CD4-positive, alpha-beta T cell (primary cell): Measurements from ENCODE around the gene SND1. TPM values are rescaled to one million over a fixed set of nuclear protein-coding genes. Genes with fewer than 3 reads are reported as not detected.

Experiments used
- ATAC-seq: fragments of 200-7000 bp; cut with Tn5 transposase; one replicate; pipeline ENCODE4 v1.10.0; 2022; ENCODE audit warnings: mild to moderate bottlenecking; ENCODE audit not compliant: poor library complexity
- CTCF ChIA-PET: fragments of 350-600 bp; sonication (Branson Sonifier 250); formaldehyde crosslinking; loops from one replicate; lab custom pipeline; 2021; ENCODE audit warnings: antibody characterized with exemption, inconsistent platforms; lab: Charles Lee
- POLR2A ChIA-PET: fragments of 350-600 bp; sonication (Branson Sonifier 250); formaldehyde crosslinking; loops from one replicate; lab custom pipeline; 2021; ENCODE audit warnings: antibody characterized with exemption, inconsistent platforms; lab: Charles Lee
- DNase-seq, 14 experiments: peaks; one replicate each; pipeline ENCODE4 v3.0.0-alpha.2; 2013 to 2020; ENCODE audit warnings: mixed read lengths in 2 of 14
- H3K27ac ChIP-seq, 2 donors: one replicate each; pipeline versions ENCODE4 v1.5.1 to v1.7.0; 2013; ENCODE audit warnings: low read length in 2 of 2, low read depth in 1 of 2, mild to moderate bottlenecking in 1 of 2
- H3K27me3 ChIP-seq, 2 experiments: 1 replicate in 1 of 2; 2 replicates in 1 of 2; pipeline versions ENCODE4 v1.6.1 to v1.7.0; 2013; ENCODE audit warnings: low read length in 2 of 2, control low read depth in 1 of 2, mild to moderate bottlenecking in 1 of 2, moderate library complexity in 1 of 2; ENCODE audit not compliant: insufficient read depth in 2 of 2, control insufficient read depth in 1 of 2
- H3K36me3 ChIP-seq: one replicate; pipeline ENCODE4 v1.6.1; 2013; ENCODE audit warnings: low read length, control low read depth; ENCODE audit not compliant: insufficient read depth
- H3K4me1 ChIP-seq: one replicate; pipeline ENCODE4 v1.6.1; 2013; ENCODE audit warnings: low read length, control low read depth; ENCODE audit not compliant: insufficient read depth
- H3K4me3 ChIP-seq: one replicate; pipeline ENCODE4 v1.5.1; 2013; ENCODE audit warnings: mild to moderate bottlenecking, low read length, moderate library complexity
- H3K9me3 ChIP-seq, 2 experiments: 1 replicate in 1 of 2; 2 replicates in 1 of 2; pipeline versions ENCODE4 v1.6.1 to v1.7.0; 2013; ENCODE audit warnings: low read length in 2 of 2, mild to moderate bottlenecking in 2 of 2, control low read depth in 1 of 2, moderate library complexity in 1 of 2; ENCODE audit not compliant: control insufficient read depth in 1 of 2, insufficient read depth in 1 of 2
- H3K27ac Mint-ChIP-seq: one replicate; pipeline ENCODE4 v1.8.0; 2020; ENCODE audit warnings: mixed read lengths
- H3K27me3 Mint-ChIP-seq: one replicate; pipeline ENCODE4 v1.8.0; 2021; ENCODE audit warnings: mixed read lengths
- H3K36me3 Mint-ChIP-seq: one replicate; pipeline ENCODE4 v1.8.0; 2021; ENCODE audit warnings: low read depth, mixed read lengths
- H3K4me1 Mint-ChIP-seq: one replicate; pipeline ENCODE4 v1.8.0; 2021; ENCODE audit warnings: low read depth, mixed read lengths
- H3K4me3 Mint-ChIP-seq: one replicate; pipeline ENCODE4 v1.8.0; 2020; ENCODE audit warnings: mild to moderate bottlenecking, mixed read lengths
- H3K9me3 Mint-ChIP-seq: one replicate; pipeline ENCODE4 v1.8.0; 2020; ENCODE audit warnings: mixed read lengths
- CTCF ChIP-seq: fragments of 200-600 bp; IDR thresholded peaks from one replicate; pipeline ENCODE4 v1.8.0; 2022; ENCODE audit warnings: antibody characterized with exemption, mild to moderate bottlenecking
- intact Hi-C, 2 experiments: fragments of 100-400 bp; cut with DNase I in 1 of 2; cut with micrococcal nuclease in 1 of 2; formaldehyde crosslinking; loops; one replicate each; pipeline versions ENCODE4 v1.15.1 to v1.9.0; 2023 to 2025; cut with DNase I, micrococcal nuclease
- total RNA-seq, 174 experiments: library from RNA in 2 of 174; stranded (reverse) in 2 of 174; gene quantifications; one replicate each; pipeline ENCODE4 v1.2.3 and lab custom pipeline; 2021 to 2026

SND1 gene
- total RNA-seq, 2 experiments from 2014 or later = 104 to 113 TPM

GRCh38 chr7:127993987-127994386 is 342.0 kb downstream of the SND1 start:
- CTCF ChIA-PET = no interaction called here
- Histone ChIP-seq H3K27ac (no peak overlapping the region), H3K9me3 (no peaks in the 10 kb centered on the region), H3K4me1 (no peaks in the 10 kb centered on the region), H3K36me3 (peaks cover 50% of the 10 kb centered on the region), H3K4me3 (no peak overlapping the region), H3K27me3 (no peaks in the 10 kb centered on the region)
- no peak for ATAC-seq
- DNase-seq = no peak
- intact Hi-C loops = no loop called here
- H3K36me3 Mint-ChIP-seq = peaks cover 74% of the 10 kb centered on the region
- H3K27ac Mint-ChIP-seq = no peak overlapping the region
- no peaks in the 10 kb centered on the region for H3K4me1 Mint-ChIP-seq
- TF ChIP-seq CTCF = no peak
- H3K4me3 Mint-ChIP-seq = no peak overlapping the region
- no peaks in the 10 kb centered on the region for H3K27me3 Mint-ChIP-seq
- POLR2A ChIA-PET = no interaction called here
- no peaks in the 10 kb centered on the region for H3K9me3 Mint-ChIP-seq

- no peak overlapping the region for H3K27ac ChIP-seq
- no peaks in the 10 kb centered on the region for H3K9me3 Mint-ChIP-seq
- intact Hi-C loops = no loop called here
- H3K27me3 Mint-ChIP-seq = no peaks in the 10 kb centered on the region
- no peak overlapping the region for H3K4me3 ChIP-seq
- no peaks in the 10 kb centered on the region for H3K9me3 ChIP-seq
- POLR2A ChIA-PET = no interaction called here
- CTCF ChIA-PET = no interaction called here
- TF ChIP-seq CTCF = no peak
- no peak overlapping the region for H3K4me3 Mint-ChIP-seq
- ATAC-seq (no peak), DNase-seq (no peak)
- H3K27me3 ChIP-seq = no peaks in the 10 kb centered on the region
- H3K36me3 ChIP-seq = peaks cover 44% of the 10 kb centered on the region
- no peaks in the 10 kb centered on the region for H3K4me1 Mint-ChIP-seq
- no peak overlapping the region for H3K27ac Mint-ChIP-seq
- H3K4me1 ChIP-seq = no peaks in the 10 kb centered on the region
- peaks cover 63% of the 10 kb centered on the region for H3K36me3 Mint-ChIP-seq
These were observed 343.3 kb downstream of the SND1 start for GRCh38 chr7:127995156-127995880.

GRCh38 chr7:127995881-127996215 is 343.9 kb downstream of the SND1 start:
- DNase-seq = no peak
- Mint-ChIP-seq H3K4me1 (no peaks in the 10 kb centered on the region), H3K27ac (no peak overlapping the region), H3K4me3 (no peak overlapping the region), H3K27me3 (no peaks in the 10 kb centered on the region), H3K36me3 (peaks cover 63% of the 10 kb centered on the region), H3K9me3 (no peaks in the 10 kb centered on the region)
- TF ChIP-seq CTCF = no peak
- no peaks in the 10 kb centered on the region for H3K4me1 ChIP-seq
- intact Hi-C loops = no loop called here
- no peak for ATAC-seq
- no peak overlapping the region for H3K4me3 ChIP-seq
- CTCF ChIA-PET = no interaction called here
- H3K36me3 ChIP-seq = peaks cover 39% of the 10 kb centered on the region
- H3K9me3 ChIP-seq = no peaks in the 10 kb centered on the region
- POLR2A ChIA-PET = no interaction called here
- H3K27me3 ChIP-seq = no peaks in the 10 kb centered on the region
- no peak overlapping the region for H3K27ac ChIP-seq
